Prostate gland (tissue), 2 donors: ENCODE measurements around the gene SLC30A10.

ENCODE experiments used
- POLR2A ChIP-seq: fragments of 450-650 bp; IDR thresholded peaks from one replicate; pipeline ENCODE4 v1.6.1; 2016; ENCODE audit warnings: antibody characterized with exemption, mild to moderate bottlenecking
- POLR2AphosphoS5 ChIP-seq: sonication (generic); formaldehyde crosslinking; IDR thresholded peaks from one replicate; pipeline ENCODE4 v1.6.1; 2017; ENCODE audit warnings: antibody characterized with exemption
- TF ChIP-seq, protein P1 (sequence below), 4 experiments: fragments of 200-600 bp in 2 of 4; fragments of 450-650 bp in 2 of 4; sonication (generic) in 2 of 4; IDR thresholded peaks; 1 replicate in 3 of 4; 2 replicates in 1 of 4; pipeline ENCODE4 v1.5.1; 2016 to 2019; ENCODE audit warnings: antibody characterized with exemption in 4 of 4, mild to moderate bottlenecking in 2 of 4, moderate library complexity in 2 of 4

DNA sequence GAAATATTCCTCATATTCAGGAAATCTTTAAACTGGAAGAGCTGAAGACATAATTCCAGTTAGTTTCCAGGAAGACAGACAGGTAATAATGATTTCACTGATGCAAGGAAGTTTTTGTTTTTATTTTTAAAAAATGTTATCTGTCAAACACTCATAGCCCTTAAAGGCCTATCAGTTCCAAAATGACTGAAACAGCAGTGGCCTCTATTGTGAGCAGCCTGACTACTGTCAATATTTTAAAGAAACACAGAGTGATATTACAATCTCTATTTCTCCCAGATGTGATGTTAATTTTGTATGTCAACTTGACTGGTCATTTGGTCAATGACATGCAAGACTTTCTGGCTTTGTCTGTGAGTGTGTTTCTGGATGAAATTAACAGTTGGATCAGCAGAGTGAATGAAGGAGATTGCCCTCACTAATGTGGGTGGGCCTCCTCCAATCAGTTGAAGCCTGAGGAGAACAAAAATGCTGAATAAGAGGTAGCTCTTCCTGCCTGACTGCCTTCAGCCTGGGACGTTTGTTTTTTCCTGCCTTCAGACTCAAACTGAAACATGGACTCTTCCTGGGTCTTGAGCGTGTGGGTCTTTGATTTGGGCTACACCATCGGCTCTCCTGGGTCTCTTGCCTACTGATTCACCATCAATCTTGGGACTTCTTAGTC lies 31.3 kb upstream of the SLC30A10 start:
- TF ChIP-seq, protein P1, sequence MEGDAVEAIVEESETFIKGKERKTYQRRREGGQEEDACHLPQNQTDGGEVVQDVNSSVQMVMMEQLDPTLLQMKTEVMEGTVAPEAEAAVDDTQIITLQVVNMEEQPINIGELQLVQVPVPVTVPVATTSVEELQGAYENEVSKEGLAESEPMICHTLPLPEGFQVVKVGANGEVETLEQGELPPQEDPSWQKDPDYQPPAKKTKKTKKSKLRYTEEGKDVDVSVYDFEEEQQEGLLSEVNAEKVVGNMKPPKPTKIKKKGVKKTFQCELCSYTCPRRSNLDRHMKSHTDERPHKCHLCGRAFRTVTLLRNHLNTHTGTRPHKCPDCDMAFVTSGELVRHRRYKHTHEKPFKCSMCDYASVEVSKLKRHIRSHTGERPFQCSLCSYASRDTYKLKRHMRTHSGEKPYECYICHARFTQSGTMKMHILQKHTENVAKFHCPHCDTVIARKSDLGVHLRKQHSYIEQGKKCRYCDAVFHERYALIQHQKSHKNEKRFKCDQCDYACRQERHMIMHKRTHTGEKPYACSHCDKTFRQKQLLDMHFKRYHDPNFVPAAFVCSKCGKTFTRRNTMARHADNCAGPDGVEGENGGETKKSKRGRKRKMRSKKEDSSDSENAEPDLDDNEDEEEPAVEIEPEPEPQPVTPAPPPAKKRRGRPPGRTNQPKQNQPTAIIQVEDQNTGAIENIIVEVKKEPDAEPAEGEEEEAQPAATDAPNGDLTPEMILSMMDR (IDR thresholded peaks at IDR 0.05) = no peak
- TF ChIP-seq POLR2A = no peak
- TF ChIP-seq POLR2AphosphoS5 = no peak
